Fibroblast of upper back skin (primary cell): ENCODE results near the gene N4BP2.

Source experiments
- DNase-seq: peaks from one replicate; pipeline ENCODE4 v3.0.0-alpha.2; 2013

The N4BP2 gene

DNA sequence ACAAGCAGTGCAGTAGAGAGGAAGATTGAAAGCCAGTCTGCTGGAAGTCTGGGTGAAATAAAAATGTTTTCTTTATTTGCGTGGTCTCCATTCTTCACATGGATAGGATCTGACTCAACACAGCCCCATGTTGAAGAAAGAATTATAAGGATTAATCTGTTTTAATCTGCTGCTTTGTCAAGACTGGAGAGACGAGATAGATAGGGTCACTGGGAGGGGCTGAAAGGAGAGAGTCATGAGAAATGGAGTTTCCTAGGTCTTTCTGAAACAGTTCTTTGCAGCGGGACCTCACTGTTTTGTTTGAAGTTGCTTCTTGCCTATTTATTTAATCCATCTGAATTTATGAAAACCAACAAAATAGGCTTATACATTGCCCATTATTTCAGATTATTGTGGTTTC is 107.8 kb downstream of the N4BP2 start:
- DNase-seq, result no peak

DNA sequence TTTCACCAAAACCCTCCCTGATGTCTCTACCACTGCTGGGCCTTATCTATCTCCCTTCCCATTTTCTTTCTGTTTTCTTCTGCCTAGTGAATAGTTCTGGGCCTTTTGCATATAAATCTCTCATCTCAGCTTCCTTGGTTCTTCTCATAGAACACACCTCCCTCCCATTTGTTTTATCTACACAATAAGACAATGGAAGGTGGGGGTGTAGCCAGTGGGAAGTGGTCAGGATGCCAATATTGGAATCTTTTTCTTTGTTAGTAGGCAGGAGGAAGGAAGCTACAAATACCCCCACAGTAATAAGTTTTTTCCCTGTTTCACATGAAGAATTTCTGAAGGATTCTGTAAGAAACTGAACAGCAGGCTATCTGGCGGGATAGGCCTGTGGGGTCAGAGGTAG is 109.3 kb downstream of the N4BP2 start:
- no peak for DNase-seq

DNA sequence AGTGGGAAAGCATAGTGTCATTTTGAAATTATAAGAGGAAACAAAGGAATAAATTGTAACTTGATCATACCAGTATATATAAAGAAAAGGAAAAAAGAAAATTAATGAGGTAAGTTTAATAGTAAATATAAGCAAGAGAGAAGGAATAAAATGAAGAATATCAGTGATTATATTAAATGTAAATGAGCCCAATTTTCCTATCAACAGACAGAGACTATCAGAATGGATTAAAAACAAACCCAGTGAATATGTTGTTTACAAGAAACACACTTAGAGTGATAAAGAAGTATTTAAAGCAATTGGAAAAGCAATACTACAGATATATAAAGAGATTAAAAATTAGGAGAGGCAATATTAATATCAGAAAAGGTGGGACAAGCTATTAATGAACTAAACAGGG is 111.4 kb downstream of the N4BP2 start:
- DNase-seq, result no peak

DNA sequence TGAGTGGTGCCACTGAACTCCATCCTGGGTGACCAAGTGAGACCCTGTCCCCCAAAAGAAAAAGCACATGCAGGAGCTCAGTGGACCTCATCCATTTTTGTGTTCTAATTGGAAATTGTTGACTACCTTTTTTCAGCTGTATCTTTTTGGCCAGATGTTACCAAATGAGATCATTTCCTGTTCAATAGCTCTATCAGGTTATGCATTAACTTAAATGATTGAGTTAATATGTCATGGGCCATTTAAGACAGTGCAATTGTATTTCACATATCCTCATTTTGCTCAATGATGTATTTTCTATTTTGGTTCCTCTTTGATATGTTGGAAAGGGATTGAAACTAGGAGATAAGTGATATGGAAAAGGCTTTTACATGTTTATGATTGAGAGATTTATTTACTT is 113.9 kb downstream of the N4BP2 start:
- DNase-seq, result no peak

DNA sequence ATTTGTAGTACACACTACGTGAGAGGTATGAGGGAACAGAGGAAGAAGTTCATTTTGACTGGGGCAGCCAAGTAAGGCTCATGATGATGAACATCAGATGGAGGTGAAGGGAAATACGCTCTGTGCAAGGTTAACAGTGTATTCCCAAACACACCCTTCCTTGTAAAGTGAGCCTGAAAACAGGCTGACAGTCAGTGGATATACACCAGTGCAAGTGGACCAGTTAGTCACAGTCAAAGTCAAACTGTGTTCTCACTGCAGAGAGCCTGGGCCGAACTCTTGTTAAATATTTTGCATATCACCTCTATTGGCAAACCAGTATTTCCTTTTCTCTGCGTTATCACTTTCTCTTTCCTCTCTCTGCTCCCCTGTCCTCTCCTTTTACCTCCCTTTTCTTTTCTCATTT is 116.8 kb downstream of the N4BP2 start:
- DNase-seq, result no peak

DNA sequence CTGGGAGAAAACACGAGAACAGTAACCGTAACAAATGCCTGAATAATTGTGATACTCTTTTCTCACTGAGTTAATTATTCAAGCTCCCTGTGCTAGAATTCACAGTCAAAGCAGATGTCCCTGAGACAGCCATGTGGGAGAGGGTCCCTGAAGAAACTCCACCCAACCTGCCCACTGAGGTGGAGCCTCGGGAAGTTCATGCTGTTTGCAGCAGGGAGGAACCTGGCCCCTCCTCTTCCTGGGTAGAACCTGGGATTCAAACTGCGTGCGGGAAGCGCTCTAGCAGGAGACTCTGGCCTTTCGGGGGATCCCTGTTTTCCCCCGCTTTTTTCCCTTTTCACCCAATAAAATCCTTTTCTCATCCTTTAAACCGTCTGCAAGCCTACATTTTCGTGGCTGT is 120.0 kb downstream of the N4BP2 start:
- no peak for DNase-seq

DNA sequence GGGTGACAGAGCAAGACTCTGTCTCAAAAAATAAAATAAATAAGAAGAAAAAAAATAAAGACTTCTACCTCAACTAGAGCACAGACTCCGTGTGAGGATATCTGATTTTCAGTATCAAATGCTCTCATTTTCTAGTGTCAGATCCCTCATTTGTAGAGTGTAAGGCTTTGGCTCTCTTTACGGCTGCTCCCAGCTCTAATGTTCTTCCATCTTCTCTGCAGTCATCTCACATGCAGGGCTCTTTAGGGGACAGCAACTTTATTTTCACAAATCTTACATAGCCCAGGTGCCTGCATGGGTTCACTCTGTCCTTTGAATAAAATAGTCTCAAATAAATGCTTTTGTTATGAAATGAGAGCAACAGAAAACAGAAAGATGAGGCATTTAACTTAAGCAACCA is 120.9 kb downstream of the N4BP2 start:
- DNase-seq, result no peak

DNA sequence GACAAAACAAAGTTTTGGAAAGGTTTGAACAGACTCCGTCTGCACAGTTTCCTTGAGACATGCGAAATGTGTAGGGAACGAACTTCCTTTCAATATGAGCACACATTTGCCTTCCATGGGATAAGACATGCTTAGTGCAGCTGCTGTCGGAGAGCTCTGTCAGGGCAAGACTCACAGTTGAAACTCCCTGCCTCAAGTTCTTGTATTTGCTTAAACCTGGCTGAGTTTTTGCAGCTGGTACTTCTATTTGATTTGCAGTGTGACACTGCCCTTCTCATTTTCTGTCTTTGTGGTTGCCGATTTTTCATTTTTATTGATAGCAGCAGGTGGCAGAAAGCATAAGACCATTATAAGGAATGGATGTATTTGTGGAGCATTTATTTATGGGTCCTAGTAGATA is 122.0 kb downstream of the N4BP2 start:
- DNase-seq, result no peak

DNA sequence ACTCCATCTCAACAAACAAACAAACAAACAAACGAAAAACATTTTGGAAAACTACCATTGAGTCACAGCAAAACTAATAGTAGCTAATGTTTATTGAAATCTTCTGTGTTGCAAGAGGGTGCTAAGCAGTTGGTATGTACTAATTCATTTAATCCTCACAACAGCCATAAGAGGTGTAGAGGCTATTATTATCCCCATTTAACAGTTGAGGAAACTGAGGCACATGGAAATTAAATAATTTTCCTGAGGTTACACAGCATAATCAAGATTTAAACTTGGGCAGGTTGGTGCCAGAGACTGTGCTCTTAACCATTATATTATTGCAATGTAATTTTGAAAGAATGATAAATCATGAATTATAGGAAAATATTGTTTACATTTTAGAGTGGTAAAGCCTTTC is 122.7 kb downstream of the N4BP2 start:
- DNase-seq, result no peak

DNA sequence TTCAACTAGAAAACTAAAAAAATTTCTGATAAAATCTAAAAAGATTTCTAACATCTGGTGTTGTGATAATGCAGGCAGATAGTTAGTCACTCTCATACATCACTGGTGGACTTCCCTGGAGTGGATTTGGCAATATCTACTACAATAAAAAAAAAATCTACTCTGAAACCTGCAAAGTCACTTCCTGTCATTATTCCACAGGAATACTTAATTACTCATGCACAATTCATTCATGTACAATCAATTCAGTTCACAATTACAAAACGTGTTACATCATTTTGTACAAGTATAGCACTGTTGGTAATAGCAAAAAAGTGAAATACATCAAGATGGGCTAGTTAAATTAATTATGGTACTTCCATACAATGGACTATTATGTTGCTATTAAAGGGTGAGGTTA is 123.7 kb downstream of the N4BP2 start:
- DNase-seq, result peak; percentile 88

DNA sequence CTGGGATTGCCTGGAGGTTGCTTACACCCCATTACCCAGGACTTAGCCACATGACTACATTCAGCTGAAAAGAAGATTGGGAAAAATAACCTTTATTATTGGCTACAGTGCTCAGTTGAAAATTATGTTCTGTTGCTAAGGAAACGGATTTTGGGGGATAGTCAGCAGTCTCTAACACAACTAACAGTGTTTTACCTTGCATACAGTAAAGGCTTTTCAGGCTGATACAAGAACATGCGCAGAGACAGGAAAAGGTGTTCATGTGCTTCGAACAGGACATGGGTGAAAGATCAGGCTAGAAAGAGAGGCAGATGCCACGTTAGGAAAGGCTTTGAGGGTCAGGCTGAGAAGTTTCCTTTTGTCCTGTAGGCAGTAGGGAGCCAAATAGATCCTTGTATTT is 125.4 kb downstream of the N4BP2 start:
- DNase-seq, result no peak

DNA sequence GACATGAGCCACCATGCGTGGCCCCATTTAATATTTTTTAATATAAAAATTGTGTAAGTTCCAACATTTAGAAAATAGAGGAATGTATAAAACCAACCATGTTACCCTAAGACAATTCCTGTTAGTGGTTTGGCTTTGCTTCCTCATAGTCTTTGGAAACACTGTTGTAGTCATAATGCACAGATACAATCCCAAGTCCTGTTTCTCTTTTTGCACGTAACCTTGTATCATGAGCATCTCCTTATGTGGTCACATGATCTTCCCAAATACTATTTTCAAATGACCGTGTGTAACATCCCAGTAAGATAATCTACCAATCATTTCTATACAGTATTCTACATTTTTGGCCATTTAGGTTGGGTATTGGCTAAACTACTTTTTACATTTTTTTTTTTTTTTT is 126.3 kb downstream of the N4BP2 start:
- DNase-seq, result no peak

DNA sequence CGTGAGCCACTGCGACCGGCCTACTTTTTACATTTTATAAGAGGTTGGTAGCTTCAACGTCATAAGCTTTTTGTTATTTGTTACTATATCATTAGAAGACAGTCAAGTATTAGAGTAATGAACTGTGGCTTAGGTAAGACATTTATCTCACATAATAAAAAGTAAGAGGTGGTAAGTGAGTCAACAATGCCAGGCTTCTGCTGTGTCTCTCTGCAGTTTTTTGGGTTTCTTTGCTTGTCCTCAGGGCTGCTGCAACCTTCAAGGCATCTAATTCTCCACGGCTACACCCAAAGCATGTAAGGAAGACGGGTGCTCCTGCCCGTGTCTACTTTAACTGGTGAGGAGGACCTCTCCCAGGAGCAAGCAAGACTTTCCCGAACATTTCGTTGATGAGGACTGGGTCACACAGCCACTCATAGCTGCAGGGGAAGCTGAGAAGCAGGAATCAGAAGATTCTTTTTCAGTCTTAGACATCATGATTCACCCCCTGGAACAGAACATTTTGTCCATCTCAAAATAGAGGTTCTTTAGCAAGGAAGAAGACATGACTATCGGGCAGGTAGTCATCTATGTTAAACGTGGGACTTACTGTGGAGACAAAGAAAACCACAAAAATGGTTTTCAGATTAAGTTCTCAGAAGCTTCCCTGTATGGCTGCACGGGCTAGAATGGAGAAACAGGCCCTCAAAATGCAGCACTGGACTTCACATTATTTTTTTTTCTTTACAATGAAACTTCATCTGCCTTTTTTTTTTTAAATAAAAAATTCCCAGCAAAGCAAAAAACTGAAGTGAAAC is 127.2 kb downstream of the N4BP2 start:
- no peak for DNase-seq

DNA sequence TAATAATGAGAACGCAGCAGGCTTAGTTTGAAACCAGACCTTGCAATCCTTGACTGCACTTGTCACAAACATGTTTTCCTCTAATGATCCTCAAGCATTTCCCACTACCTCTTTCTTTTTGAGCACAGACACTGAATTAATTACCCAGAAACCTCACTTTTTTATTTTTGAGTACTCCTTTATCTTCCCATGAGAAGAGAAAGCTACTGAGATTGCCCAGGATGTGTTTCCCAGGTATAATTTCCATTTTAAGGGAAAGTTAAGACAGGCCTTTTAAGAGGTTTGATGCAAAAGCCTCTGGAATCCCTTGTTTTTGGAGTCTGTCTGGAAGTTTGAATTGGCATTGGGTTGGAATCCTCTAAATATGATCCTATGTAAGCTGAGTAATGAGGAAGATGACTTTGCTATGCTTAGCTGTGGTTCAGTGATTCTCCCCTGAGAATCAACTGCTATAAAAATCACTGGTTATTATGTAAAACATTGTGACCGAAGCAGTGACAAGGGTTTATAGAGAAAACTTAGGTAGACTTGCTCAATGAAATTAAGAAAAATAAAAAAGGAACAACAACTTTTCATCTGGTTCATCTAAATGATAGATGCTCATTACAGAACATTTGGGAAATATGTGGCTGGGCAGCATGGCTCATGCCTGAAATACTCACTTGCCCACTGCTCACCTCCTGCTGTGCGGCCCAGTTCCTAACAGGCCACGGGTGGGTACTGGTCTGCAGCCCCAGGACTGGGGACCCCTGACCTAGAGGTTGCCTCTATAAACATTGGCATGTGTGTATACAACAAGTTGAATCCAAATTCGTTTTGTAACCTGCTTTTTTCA is 129.4 kb downstream of the N4BP2 start:
- DNase-seq, result peak; percentile 64

DNA sequence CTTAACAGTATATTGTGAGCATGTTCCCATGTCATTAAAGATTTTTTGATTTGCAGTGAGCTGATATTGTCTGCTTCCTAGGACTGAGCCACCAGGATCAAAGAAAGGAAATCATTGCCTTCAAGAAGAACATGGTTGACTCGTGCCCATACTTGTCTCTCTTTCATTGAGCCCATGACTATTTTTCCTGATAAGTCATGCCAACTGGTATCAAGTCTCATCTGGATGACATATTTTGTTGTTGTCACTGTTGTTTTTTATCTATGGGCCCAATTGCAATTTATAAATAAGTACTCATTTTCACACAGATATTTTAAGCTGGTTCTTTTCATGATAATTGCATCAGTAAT is 130.0 kb downstream of the N4BP2 start:
- no peak for DNase-seq

DNA sequence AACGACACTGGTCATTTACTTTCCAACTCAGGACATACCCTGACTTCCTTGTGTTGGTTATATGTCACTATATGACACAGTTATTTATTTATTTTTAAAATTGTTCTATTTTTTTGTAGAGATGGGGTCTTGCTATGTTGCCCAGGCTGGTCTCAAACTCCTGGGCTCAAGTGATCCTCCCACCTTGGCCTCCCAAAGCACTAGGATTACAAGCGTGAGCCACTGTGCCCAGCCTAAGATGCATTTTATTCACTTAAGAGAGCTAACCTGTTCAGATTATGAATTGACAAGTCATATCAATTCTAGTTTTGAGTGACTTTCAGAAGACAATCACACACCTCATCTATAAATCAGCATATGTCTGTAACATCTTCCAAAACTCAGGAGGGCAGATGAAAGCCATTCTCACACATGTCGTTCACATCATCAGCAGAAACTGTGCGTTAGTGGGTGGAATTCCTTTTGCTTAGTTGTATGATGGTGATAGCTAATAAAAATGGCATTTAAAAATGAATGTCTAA is 130.8 kb downstream of the N4BP2 start:
- DNase-seq, result no peak

DNA sequence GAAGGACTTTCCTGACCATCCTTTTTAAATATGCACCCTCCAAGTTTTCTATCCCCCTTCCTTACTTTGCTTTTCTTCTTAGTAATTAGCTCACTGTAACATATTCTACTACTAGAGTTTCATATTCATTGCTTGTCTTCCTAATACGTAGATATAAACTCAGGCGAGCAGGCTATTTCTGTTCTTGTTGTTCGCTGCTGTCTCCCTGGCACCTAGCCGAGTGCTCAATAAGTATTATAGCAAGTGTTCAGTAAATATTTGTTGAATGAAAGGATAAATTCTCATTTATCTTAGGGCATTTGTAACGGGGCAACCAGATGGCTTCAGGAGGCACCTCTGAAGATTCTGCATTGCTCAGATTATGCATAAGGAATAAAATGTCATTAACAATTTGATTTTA is 133.4 kb downstream of the N4BP2 start:
- no peak for DNase-seq

DNA sequence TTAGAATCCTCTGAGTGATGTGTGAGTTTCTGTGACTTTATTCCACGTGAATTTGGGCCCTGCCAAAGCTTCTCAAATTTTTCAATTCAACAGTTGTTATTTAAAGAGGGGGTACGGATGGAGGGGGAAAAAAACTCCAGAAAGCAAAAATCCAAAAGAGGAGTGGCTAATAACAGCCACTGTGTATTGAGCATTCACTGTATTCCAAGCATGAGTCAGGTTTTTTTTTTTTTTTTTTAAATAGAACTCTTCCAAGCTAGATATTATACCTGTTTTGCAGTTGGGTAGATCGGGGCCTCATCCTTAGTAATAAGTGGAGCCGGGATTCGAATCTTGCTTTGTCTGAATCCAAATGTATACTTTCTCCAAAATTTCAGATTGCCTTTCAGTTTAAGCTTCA is 133.8 kb downstream of the N4BP2 start:
- DNase-seq, result no peak

DNA sequence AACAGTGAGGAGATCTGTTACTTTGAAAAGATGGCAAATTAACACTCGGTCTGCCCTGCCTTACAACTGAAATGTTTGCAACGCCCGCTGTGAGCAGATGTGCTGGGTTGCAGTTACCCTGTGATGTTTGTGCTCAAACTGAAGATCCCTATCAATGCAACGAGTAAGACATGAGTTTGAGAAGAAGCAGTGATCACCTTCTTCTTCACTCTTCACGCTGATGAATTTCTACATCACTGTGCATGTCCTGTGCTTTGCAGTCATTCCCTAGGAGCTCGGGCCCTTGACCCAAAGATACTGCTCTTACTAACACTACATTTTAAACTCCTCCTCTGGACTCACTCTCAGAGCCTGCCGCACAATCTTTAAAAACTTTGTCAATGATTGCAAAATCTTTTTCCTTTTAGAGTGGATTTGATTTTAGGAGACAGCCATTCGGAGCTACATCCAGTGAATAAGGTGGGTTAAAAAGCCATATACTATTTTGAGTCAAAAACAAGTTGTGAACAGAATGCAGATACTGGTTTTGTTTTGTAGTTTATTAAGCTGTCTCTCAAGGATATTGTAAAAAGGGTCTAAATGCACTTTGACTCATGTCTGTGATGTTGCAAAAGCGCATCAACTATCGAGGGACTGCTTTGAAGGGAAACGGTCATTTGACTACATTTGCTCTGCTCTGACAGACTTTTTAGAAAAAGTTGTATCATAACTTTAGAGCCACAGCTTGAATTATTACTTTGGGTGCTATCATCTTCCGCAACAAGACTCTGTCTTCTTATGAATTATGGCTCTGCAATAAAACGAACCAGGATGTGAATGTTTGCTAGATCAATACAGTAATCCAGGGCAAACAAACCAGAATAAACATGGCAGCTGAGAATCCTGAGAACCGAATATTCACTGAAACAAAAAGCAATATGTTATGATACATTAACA is 134.5 kb downstream of the N4BP2 start:
- no peak for DNase-seq

DNA sequence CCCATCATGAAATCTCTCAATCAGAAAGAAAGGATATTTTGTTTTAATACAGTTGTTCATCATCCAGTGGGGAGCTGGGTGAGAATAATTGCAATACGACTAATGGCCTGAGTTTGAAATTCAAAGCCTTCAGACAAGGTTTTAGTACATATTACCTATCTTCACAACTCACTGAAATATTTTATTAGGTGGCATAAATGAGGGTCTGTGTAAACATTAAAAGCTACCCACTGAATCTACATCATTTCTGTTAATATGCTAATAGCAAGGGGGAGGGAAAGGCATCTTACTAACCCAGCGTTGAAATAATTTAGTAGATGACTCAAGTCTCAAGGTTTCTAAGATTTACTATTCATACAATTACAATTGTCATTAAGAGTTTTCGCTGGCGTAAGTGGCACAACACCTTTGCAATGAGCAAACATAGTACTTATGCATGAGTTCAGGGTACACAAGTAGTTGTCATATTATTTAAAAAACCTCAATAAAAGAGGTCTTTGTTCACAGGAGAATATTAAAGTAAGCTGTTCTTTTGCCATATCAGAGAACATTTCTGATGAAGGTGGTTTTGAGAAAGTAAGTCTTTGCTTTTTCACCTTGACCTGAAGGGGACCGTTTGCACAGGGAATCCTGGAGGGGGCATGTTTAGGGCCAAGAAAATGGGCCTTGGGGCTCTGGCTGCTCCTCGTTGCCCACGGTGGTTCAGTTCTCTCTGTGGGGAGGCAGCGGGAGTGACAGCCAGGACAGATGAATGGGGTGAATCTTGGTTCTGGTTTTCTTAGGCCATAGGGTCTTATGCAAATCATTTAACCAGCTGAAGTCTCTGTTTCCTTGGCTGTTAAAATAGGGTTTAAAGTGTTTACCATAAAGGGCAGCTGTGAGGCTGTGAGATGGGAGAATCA is 135.7 kb downstream of the N4BP2 start:
- no peak for DNase-seq

DNA sequence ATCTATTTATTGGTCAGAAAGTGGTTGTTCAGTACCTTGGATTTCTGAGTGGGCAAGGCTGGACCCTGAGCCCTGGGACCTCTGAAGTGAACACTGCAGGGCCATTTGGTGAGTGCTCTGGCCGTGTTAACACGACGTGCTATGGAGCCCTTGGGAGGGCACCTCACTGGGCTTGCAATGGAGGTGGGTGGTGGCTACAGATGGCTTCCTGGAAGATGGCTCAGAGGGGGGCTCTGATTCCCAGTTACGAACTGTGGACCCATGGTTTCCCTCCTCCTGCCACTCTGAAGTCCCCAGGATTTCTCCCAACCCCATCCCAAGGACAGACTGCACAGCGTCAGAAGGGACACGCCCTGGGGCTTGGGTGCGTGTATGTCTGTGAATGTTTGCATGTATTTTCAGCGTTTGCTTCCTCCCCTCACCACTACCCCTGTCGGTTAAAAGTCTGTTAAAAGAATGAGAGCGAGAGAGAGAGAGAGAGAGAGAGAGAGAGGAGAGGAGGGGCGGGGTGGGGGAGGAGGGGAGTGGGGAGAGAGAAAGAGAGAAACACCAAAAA is 136.4 kb downstream of the N4BP2 start:
- no peak for DNase-seq

DNA sequence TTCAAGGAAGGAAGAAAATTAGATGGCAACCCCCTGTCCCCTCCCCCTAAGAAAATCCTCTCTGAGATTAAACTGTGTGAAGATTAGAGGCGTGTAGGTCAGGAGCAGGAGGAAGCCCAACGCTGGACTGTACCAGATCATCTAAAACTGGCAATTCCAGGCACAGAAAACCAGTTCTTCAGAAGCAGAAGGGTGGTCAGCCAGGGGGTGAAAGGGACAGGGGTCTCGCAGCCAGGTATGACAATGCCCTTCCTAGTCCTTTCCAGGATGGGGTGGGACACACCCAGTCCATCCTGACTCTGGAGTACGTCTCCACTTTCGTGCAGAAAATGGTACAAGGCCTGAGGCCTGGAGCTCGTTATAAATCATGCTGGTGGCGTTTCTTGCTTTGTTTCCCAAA is 136.9 kb downstream of the N4BP2 start:
- no peak for DNase-seq
